Activated T-helper 9 cell treated with anti-CD3 and anti-CD28 coated beads, Interleukin-2, amount 50 U/mL, for 16 hours (primary cell): Measurements from ENCODE around the gene CLTC.
"Not testable (repeated sequence)": the region's sequence is repeated elsewhere in the genome, so short reads cannot be mapped to it uniquely, and the experiment has no call there.

ENCODE experiments used
- DNase-seq: peaks from one replicate; pipeline ENCODE4 v3.0.0-alpha.2; 2020; ENCODE audit warnings: low read depth

Gene CLTC

DNA sequence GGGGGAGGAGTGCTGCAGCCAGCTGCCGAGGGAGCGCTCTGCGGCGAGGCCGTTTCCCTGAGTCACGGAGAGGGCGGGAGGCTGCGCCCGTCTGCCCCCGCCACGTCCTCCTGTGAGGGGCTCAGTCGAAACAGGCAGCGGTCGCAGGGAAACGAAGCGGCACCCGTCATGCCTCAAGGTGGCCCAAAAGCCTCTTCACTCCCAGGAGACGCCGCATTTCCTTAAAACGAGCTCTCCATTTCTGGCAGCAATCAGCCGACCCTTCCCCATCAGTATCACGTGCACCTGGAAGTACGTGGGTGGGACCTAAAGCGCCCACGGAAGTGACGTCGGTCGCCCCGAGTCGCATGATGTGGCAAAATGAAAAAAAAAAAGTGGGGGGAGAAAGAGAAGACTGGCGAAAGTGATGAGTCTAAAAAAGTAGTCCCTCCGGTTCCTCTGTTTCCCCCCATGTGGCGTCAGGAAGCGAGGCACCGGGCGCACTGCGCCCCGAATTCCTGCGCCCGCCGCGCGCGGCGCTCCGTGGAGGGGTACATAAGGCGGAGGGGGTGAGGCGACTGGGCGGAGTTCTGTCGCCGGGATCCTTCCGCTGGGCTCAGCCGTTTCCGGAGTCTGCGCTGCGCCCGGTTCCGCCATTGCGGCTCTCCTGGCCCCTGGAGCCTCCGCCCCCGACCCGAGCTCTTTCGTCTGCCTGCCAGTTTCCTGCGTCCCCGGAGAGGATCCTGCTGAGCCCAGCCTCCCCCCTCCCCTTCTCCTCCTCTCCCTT, at the start of gene CLTC:
Gene CLTC, plus strand, starts transcription at position 598 of the 766 bp plus-strand sequence. CDS start 237 bp downstream, outside the sequence.
- peak; percentile 91 for DNase-seq

DNA sequence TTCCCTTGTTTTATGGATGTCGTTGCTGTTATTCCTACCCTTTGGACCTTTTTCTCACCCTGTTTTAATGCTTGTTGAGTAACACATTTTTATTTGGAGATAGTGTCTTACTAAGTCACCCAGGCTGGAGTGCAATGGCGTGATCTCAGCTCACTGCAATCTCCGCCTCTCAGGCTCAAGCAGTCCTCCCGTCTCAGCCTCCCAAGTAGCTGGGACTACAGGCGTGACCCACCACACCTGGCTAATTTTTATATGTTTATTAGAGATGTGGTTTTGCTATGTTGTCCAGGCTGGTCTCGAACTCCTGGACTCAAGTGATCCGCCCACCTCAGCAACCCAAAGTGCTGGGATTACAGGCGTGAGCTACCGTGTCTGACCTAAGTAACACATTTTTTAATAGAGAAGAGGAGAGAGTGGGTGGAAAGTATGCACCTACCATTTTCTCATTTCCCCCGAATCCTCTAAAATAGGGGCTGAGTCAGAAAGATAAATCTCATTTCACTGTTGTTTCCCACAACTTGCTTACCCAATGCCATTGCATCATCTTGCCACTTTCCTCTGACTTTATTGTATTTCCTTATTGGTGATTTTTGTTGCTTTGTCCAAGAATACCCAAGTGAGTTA, 47.3 kb upstream of the CLTC start:
- no peak for DNase-seq

DNA sequence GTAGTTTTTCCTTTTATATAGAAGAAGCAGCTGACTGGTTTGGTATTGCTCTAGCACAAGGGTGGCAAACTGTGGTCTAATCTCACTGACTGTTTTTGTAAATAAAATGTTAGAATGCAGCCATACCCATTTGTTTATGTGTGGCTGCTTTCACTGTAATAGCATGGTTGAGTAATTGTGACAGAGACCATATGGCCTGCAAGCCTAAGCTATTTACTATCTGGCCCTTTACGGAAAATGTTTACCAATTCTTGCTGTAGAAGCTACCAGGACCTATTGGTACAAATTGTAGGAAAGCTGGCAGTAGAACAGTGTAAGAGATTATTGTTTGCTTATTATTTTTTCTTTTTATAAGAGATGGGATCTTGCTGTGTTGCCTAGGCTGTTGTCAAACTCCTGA, 35.5 kb upstream of the CLTC start:
- not testable (repeated sequence) for DNase-seq

DNA sequence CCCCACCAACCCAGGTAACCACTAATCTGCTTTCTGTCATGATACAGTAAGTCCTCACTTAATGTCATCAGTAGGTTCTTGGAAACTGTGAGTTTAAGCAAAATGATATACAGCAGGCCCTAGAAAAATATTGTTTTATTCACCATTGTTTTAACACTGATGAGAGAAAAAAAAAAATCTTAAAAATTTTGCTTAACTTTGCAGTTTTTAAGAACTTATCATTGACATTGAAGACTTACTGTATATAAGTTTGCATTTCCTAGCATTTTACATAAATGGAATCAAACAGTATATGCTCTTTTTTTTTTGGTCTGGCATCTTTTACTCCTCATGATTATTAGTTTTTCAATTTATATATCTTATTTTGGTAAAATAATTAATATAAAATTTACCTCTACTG, 19.5 kb upstream of the CLTC start:
- no peak for DNase-seq

DNA sequence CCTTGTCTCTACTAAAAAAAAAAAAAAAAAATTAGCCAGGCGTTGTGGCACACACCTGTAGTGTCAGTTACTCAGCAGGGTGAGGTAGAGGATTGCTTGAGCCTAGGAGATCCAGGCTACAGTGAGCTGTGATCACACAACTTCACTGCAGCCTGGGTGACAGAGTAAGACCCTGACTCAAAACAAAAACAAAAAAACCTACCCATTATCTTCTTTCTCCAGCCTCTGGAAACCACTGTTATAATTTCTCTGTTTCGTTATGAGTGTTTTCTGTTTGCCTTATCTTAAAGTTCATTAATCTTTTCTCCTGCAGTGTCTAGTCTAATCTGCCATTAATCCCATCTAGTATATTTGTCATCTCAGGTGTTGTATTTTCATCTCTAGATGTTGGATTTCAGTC, 18.6 kb upstream of the CLTC start:
- no peak for DNase-seq

DNA sequence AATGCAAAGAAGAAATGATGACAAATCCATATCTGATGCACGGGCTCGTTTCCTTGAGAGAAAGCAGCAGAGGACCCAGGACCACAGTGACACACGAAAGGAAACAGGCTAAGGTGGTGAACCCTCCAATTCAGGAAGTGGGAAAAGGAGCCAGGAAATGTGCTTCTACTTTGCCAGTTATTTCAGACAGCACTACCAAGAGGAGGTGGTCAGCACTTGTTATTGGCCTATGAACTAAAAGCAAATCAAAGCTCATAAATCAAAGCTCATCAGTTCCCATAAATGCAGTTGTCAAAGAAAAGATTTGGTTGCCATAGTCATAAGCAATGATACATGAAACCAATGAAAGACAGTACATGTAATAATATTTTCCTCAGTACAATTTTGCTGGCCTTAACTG, 12.6 kb upstream of the CLTC start:
- no peak for DNase-seq

DNA sequence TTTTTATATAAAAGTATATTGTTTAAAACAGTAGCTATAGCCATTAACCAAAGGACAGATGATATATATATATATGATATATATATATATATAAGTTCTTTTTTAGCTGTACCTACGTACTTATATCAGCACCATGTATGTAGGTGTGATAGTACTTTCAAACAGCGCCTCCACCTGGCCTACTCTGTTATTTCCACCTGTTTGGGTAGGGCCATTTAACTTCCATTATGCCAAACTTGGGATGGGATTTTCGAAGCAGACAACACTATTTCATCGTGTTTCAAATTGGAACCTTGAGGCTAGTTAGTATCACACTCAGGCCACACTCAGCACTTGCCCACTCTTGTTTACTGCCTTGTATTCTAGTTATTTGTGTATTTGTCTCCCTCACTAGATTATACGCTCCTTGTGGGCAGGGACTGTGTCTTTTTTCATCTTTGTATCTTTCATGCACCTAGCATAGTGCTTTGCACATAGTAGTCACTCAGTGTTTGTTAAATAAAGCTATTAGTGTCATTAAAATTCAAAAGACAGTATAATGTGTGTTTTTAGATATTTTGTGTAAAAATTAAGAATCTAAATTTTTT, 11.8 kb upstream of the CLTC start:
- DNase-seq, result no peak

DNA sequence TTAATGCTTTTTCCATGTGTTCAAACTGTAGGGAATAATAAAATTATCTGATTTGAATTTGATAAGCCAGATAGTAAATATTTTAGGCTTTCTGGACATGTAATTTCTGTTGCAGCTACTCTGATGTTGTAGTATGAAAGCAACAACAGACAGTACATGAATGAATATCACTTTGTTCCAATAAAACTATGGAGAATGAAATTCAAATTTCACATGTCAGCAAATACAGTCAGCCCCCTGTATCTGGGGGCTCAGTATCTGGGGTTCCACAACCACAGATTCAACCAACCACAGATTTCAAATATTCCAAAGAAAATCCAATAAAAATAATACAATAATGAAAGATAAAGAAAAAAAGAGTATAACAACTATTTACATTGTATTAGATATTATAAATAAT, 8.2 kb upstream of the CLTC start:
- no peak for DNase-seq

DNA sequence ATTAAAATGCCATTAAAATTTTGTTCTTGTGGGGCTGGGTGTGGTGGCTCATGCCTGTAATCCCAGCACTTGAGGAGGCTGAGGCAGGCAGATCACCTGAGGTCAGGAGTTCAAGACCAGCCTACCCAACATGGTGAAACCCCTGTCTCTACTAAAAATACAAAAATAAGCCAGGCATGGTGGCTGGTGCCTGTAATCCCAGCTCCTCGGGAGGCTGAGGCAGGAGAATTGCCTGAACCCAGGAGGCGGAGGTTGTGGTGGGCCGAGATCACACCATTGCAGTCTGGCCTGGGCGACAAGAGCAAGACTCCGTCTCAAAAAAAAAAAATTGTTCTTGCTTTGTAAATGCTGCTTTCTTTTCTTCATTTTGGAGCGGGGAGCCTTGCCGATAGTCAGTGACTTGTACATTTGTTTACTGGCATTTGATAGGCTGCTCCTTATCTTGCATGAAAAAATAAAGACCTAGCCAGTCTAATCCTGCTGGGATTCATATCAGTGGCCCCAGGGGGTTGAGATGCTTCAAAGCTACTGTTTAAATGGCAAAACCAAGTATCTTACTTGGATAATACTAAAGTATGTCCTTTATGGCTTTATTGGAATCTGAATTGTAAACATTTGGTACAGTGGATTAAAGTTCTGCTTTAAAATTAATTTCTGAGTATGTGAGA, 3.3 kb upstream of the CLTC start:
- DNase-seq, result no peak

DNA sequence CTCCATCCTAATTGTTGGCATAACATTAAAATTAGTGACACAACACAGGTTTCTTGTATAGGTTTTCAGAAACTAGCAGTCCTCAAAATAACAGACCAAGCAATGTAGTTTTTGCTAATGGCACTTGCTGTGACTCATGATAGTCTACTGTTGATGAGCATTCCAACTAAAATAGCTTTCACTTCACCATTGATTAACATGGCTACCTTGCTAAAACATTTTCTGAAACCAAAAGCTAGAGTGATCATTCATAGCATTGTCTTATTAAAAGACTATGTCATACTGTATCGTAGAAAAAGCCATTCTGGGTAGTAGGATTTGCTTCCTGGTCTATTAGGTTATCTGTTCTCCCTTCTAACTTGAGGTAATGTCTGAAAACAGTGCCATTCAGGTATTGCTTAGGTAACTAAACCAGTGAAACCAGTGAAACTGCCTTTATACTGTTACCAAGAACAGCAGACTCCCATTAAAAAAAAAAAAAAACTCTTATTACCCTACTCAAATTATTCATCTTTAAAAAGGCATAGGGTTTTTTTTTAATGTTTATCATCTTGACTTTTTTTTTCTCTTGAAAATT, 2.5 kb upstream of the CLTC start:
- no peak for DNase-seq

DNA sequence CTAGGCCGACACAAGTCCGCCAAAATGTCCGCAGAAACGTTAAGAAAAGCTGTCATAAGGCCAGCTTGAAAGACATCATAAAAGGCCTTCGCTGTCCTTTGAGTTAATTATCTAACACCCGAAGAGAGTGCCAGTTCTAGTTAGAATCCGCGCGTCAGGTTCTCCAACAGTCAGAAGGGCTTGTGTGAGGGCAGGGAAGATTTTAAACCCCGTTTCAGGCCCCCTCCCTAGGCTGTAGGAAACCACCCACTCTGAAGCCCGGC, 729 bp upstream of the CLTC start:
- no peak for DNase-seq

DNA sequence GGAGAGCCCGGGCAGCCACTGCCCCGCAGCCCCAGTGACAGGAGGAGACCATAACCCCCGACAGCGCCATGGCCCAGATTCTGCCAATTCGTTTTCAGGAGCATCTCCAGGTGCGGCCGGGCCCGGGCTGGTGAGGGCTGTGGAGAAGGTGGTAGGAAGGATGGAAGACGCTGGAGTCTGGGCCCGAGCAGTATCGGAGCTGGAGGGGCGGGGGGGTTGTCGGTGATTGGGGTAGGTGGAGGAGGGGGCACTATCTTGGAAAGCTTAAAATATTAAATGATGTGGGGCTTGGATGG, 317 bp downstream of the CLTC start:
- no peak for DNase-seq

DNA sequence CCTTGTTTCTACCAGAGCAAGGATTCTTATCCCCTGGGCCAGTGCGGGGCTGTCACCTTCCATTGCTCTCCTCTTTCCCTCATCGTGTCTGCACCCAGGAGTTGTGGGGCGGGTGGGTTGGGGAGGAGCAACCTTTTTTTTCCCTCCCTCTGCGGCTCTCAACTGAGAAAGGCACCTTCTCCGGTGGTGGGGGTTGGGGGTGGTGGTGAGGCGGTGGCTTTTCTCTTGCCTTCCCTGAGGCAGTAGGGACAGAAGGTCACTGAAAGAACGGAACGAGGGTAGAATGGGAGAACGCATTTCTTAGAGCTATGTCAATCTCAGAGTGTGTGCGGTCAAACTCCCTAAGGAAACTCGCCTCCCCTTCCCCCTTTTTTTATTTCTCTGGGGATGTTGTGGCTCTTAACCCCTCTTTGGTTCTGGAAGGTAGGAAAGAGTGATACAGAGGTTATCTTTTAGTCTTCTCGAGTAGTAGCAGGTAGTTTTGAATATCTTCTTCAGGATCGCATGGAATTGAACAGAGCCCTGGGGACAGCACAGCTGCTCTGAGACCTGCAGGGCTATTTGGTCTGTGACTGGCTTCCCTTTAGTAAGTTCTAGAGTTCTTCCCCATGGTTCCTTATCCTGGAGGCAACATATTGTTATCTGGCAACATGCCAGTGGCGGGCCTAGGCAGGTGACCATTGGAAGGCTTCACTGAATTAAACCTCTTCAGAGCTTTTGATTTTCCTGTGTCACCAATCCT, 994 bp downstream of the CLTC start:
- DNase-seq, result peak; percentile 40

DNA sequence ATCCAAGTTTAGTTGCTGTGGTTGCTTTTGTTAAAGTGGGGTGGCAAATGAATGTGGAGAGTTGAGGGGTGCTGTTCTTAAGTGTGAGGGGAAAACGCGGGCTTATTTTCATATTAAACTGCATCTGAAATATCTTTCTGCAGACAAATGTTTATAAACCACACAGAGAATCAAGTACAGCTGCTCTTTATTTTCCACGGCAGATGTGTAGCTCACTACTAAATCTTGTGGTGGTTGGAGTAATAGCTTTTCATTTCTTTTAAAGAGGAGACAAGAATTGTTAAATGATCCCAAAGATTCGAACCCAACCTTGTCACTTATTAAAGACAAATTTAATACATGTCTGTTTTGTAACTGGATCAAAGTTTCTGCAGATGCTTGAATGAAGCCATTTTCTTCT, 2.1 kb downstream of the CLTC start:
- DNase-seq, result no peak

DNA sequence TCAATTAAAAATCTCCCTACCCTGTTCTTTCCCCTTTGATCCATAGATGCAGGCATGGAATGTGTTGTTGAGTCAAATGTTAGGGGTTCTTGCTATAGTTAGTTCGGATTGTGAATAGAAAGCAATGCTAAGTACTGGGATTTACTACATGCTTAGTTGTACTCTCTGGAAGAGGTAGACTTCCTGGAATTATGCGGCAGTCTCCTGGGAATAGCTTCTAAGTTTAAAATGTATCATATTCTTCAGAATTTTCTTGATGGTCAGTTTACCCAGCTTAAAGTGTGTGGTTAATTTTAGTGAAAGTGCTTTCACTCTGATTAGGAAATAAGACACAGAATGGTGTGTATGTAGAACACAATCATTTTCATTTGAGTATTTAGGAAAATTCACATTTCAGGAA, 3.5 kb downstream of the CLTC start:
- DNase-seq, result no peak

DNA sequence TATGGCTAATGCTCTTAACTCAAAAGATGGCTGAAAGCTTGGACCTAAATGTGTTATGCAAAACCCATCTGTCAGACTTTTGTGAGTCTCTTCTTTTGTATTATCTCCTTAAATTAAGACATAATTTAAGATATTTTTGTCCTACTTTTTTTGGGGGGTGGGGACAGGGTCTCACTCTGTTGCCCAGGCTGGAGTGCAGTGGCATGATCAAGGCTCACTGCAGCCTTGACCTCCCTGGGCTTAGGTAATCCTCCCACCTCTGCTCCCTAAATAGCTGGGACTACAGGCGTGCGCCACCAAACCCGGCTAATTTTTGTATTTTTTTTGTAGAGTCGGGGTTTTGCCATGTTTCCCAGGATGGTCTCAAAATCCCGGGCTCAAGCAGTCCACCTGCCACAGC, 7.1 kb downstream of the CLTC start:
- no peak for DNase-seq

DNA sequence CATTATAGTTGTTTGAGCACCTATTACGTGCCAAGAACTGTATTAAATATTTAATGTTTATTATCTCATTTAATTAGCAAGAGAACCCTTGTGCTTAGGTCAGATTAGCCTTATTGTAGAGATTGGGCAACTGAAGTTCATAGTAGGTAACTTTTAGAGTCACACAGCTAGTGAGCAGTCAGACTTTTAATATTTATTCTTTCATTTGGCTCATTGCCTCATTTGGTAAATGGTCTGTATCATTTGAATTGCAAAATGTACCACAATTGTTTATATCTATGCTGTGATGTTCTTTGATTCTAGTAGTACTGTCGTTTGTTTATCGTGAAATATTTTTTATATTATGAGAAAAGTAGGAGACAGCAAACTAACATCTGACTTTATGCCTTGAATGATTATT, 7.6 kb downstream of the CLTC start:
- DNase-seq, result no peak

DNA sequence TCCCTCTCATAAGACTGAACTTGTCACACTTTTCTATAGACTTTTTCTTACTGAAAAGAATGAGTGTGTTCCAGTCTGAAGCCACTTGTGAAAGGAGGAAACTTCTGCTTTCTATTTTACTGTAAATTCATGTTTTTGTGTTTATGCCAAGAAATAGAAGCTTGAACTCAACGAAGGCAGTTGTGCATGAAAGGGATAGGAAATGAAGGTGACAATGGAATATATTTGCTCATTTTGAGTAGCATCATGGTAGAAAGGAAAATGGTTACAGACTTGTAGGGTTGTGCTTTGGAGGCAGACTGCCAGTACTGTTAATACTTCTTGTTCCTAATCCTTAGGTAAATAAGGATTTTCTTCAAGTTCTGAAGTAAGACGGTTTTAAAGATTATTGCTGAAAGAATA, 8.1 kb downstream of the CLTC start:
- DNase-seq, result no peak

DNA sequence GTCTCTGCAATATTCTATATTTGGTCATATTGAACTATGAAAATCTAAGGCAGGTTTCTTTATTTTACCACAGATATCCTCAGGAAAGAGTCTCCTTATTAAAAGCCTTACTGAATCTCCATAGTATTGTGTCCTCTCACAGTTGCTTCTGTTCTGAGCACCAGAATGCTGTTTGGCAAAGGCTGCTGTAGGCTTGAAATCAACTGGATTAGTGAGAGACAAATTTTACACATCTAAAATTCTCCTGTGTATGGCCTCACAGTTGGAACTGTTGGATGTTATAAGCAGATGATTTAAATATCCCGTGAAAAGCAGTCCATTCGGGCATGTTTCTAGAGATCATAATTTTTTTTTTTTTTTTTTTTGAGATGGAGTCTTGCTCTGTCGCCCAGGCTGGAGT, 9.5 kb downstream of the CLTC start:
- no peak for DNase-seq

DNA sequence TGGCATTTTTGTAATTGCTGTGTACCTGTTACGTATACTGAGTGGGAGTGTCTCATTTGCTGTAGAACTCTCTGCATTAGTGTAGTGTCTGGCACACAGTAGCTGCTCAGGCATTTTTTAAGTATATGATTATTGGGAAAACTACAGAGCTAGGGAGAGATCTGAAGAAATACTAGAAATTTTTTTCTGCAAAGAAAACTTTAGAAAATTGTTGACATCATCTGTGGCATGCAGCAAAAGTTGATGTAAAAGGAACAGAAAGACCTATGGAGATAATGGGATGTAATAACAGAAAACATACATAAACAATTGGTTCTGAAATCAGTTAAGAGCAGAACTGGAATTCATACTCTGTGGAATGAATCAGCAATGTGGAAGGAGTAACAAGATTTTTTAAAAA, 11.6 kb downstream of the CLTC start:
- DNase-seq, result no peak

DNA sequence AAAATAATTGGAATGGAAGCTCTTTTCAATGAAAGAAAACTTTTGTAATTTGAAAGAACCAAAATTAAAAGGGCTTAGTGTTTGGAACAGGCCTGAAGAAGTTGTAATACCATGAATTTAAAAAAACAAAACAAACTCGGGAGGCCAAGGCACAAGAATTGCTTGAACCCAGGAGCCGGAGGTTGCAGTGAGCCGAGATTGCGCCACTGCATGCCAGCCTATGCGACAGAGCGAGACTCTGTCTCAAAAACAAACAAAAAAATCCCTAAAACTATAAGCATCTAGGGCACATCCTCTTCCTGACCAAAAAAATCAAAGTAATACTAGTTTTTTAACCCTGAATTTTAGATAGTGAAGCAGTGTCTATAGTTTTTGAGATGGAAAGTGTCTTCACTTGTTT, 12.7 kb downstream of the CLTC start:
- DNase-seq, result no peak

DNA sequence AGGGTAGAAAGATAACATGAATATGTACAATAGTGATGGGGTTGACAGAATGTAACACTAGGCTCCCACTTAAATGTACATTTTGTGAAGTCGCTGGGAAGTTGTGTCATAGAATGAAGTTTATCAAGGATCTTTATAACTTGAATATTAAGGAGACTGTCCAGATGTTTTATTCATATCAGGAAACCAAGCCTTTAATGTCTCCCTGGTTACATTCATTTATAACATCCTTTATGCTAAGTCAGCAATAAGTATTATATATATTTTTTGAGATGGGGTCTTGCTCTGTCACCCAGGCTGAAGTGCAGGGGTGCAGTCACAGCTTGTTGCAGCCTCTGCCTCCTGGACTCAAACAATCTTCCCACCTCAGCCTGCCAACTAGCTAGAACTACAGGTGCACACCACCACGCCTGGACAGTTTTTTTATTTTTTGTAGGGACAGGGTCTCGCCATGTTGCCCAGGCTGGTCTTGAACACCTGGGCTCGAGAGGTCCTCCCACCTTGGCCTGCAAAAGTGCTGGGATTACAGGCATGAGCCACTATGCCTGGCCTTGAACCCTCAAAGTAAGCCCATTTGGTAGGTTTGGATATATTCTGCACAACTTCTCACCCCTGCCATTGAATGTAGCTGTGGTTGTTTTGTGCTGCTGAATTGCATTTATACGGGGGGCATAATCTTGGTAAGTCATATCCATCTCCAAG, 14.1 kb downstream of the CLTC start:
- DNase-seq, result no peak
